NT2/D1 (cell line): ENCODE results near the gene PODN.

Experiments
- SUZ12 ChIP-seq: IDR thresholded peaks from 2 replicates; pipeline ENCODE4 v1.6.1; 2011; ENCODE audit not compliant: insufficient read length, insufficient read depth; ENCODE audit errors: extremely low read depth
- YY1 ChIP-seq: IDR thresholded peaks from 2 replicates; pipeline ENCODE4 v1.6.1; 2011; ENCODE audit not compliant: insufficient read length, insufficient read depth
- ZNF274 ChIP-seq: IDR thresholded peaks from 2 replicates; pipeline ENCODE4 v1.6.1; 2011; ENCODE audit warnings: mild to moderate bottlenecking, low read depth, low read length

DNA sequence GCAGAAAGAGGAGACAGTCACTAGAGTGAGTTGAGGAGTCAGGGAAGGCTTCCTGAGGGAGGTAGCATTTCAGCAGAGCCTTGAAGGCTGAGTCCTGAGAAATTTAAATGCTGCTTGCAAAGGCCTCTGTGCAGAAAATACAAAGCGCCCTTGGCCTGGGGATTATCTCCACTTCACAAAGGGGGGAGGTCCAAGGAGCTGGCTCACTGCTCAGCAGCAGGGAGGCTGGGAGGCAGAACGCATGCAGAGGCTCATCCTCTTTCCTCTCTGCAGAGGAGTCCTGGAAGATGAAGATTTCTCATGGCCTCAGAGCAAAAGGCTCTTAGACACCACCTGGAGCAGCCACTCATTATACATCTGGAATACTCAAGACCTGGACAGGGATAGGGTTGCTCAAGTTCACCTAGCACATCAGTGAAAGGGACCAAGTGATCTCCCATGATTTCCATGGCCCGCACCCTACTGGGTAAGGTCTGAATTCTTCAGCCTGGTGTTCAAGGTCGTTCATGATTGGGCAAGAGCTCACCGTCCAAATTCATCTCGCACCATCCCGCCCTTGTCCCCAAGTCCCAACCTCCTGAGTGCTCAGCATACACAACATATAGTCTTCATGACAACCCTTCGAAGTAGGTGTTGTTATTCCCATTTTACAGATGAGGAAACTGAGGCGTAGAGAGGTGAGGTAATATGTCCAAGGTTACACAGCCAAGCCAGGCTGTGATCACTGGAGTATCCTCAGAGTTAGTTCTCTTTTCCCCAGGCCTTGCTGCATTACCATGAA, 71.4 kb downstream of the PODN start:
- TF ChIP-seq SUZ12 (no peak), ZNF274 (no peak), YY1 (no peak)
